HepG2 (cell line): ENCODE measurements around the gene MFRP. TPM values are rescaled to one million over a fixed set of nuclear protein-coding genes. Genes with fewer than 3 reads are reported as not detected.

Experiments used
- ATAC-seq: fragments of 200-7000 bp; cut with Tn5 transposase; 3 replicates; pipeline ENCODE4 v1.9.1; 2020; ENCODE audit warnings: mild to moderate bottlenecking, moderate library complexity
- BruUV-seq: library from RNA; stranded (reverse); fragments of 400-500 nt; replicated peaks from 2 replicates; lab custom pipeline; 2021; lab: Mats Ljungman, UMichigan
- CTCF ChIA-PET: fragments of 300-600 bp; formaldehyde crosslinking; extraction: SDS; loops from one replicate; lab custom pipeline; 2021; ENCODE audit warnings: low total read pairs, inconsistent platforms, low intra/inter-chr PET ratio; lab: Yijun Ruan, JAX
- POLR2A ChIA-PET: fragments of 350-600 bp; sonication (Branson Sonifier 250); formaldehyde crosslinking; loops from one replicate; lab custom pipeline; 2020; ENCODE audit warnings: antibody characterized with exemption, inconsistent platforms; lab: Yijun Ruan, JAX
- DNase-seq: peaks from one replicate; pipeline ENCODE4 v3.0.0-alpha.2; 2015; ENCODE audit warnings: low spot score
- FAIRE-seq: peaks from 3 replicates; lab custom pipeline; 2011; peaks lifted over from hg19 to GRCh38; lab: Jason Lieb, UNC
- H2AFZ ChIP-seq: one replicate; pipeline ENCODE4 v1.6.1; 2011; ENCODE audit warnings: low read length, inconsistent platforms
- H3K27ac ChIP-seq: fragments of 300-600 bp; 3 replicates; pipeline ENCODE4 v1.8.0; 2011; ENCODE audit warnings: mixed run types, mild to moderate bottlenecking, mixed read lengths, low read length, inconsistent platforms; ENCODE audit not compliant: insufficient read depth; ENCODE audit errors: extremely low read length
- H3K27me3 ChIP-seq, 2 experiments: fragments of 200-600 bp in 1 of 2; 2 replicates in 1 of 2; 3 replicates in 1 of 2; pipeline versions ENCODE4 v1.6.0 to v1.8.0; 2011; ENCODE audit warnings: low read length in 2 of 2, mild to moderate bottlenecking in 2 of 2, moderate library complexity in 2 of 2, inconsistent platforms in 1 of 2; ENCODE audit not compliant: insufficient read depth in 2 of 2, control insufficient read depth in 1 of 2
- H3K36me3 ChIP-seq, 2 experiments: fragments of 200-600 bp in 1 of 2; replicated peaks in 1 of 2; 2 replicates in 1 of 2; 3 replicates in 1 of 2; pipeline versions ENCODE4 v1.5.1 to v1.8.0; 2011; ENCODE audit warnings: low read length in 2 of 2, inconsistent platforms in 1 of 2; ENCODE audit not compliant: insufficient read depth in 2 of 2, control insufficient read depth in 1 of 2
- H3K4me1 ChIP-seq: 2 replicates; pipeline ENCODE4 v1.5.1; 2012; ENCODE audit warnings: low read length, inconsistent platforms; ENCODE audit not compliant: insufficient read depth
- H3K4me2 ChIP-seq: 2 replicates; pipeline ENCODE4 v1.6.0; 2011; ENCODE audit warnings: low read depth, low read length, inconsistent platforms
- H3K4me3 ChIP-seq, 3 experiments: fragments of 200-600 bp in 1 of 3; sonication (generic), shearing (Covaris generic) in 1 of 3; replicated peaks in 1 of 3; 2 replicates each; pipeline ENCODE4 v1.5.1; 2011 to 2016; ENCODE audit warnings: low read length in 3 of 3, inconsistent platforms in 2 of 3, low read depth in 2 of 3, mild to moderate bottlenecking in 2 of 3, control low read depth in 1 of 3, mixed read lengths in 1 of 3; ENCODE audit not compliant: insufficient read depth in 1 of 3
- H3K79me2 ChIP-seq: one replicate; pipeline ENCODE4 v1.6.1; 2011; ENCODE audit warnings: low read length, inconsistent platforms; ENCODE audit not compliant: insufficient read depth
- H3K9ac ChIP-seq: 2 replicates; pipeline ENCODE4 v1.6.0; 2011; ENCODE audit warnings: mild to moderate bottlenecking, low read depth, low read length, inconsistent platforms; ENCODE audit not compliant: insufficient read depth
- H3K9me3 ChIP-seq: 2 replicates; pipeline ENCODE4 v1.5.1; 2012; ENCODE audit warnings: mild to moderate bottlenecking, low read length
- H4K20me1 ChIP-seq: 2 replicates; pipeline ENCODE4 v1.6.0; 2011; ENCODE audit warnings: inconsistent platforms, mild to moderate bottlenecking, low read length, moderate library complexity; ENCODE audit not compliant: insufficient read depth
- AGO2 ChIP-seq: fragments of 200-400 bp; formaldehyde crosslinking; optimal IDR thresholded peaks from 2 replicates; pipeline ENCODE3; 2017; ENCODE audit warnings: mild to moderate bottlenecking, low read depth, low read length, moderate library complexity
- CBX2 ChIP-seq, 2 experiments: fragments of 200-600 bp in 1 of 2; sonication (generic); formaldehyde crosslinking in 1 of 2; IDR thresholded peaks; 2 replicates each; pipeline versions ENCODE4 v1.7.0 to v1.8.1; 2018 to 2022; ENCODE audit warnings: low read depth in 2 of 2, low read length in 1 of 2, mild to moderate bottlenecking in 1 of 2, missing genetic modification reagents in 1 of 2
- EP300 ChIP-seq, 3 experiments: sonication (generic) in 1 of 3; formaldehyde crosslinking in 1 of 3; IDR thresholded peaks; 2 replicates each; pipeline versions ENCODE4 v1.5.1 to v1.6.1; 2011 to 2020; ENCODE audit warnings: low read depth in 2 of 3, low read length in 2 of 3, borderline replicate concordance in 1 of 3, improper control_type of control experiment in 1 of 3, mild to moderate bottlenecking in 1 of 3, missing genetic modification reagents in 1 of 3, moderate library complexity in 1 of 3
- HOXA3 ChIP-seq: sonication (generic); formaldehyde crosslinking; IDR thresholded peaks from 2 replicates; pipeline ENCODE4 v1.5.0; 2020; ENCODE audit warnings: missing genetic modification reagents
- PTBP1 ChIP-seq: fragments of 200-400 bp; formaldehyde crosslinking; IDR thresholded peaks from 2 replicates; pipeline ENCODE4 v1.6.1; 2018; ENCODE audit warnings: low read length, low read depth; ENCODE audit not compliant: poor library complexity, severe bottlenecking
- ZBTB38 ChIP-seq: sonication (generic); formaldehyde crosslinking; IDR thresholded peaks from 2 replicates; pipeline ENCODE4 v1.5.1; 2020; ENCODE audit warnings: mild to moderate bottlenecking, missing genetic modification reagents
- WGBS: methylation state at CpG from one replicate; pipeline ENCODE4 v1.1.6; 2017; ENCODE audit warnings: low lambda C conversion rate; 5-methylcytosine and 5-hydroxymethylcytosine counted together
- in situ Hi-C: cut with HindIII; loops from 2 replicates; pipeline ENCODE4 v1.10.0; 2017; ENCODE audit warnings: low pct_unique_long_range_greater_than_20kb; ENCODE audit not compliant: extremely low pct_ligation_motif_present
- intact Hi-C: fragments of 100-400 bp; cut with micrococcal nuclease; formaldehyde crosslinking; loops from one replicate; pipeline ENCODE4 v1.10.0; 2022; ENCODE audit not compliant: unreplicated experiment
- polyA plus RNA-seq, 8 experiments: library from polyadenylated mRNA; depleted of rRNA in 3 of 8; stranded (reverse) in 7 of 8; unstranded in 1 of 8; fragments of >200 nt; fragmentation: Illumina TruSeq in 4 of 8; extraction: Trizol in 4 of 8; gene quantifications; 2 replicates each; pipeline versions ENCODE4 v1.2.1 to v1.2.3, GENCODE V29; 2011 to 2016; ENCODE audit warnings: low read depth in 4 of 8, missing spikeins in 1 of 8, mixed read lengths in 1 of 8; ENCODE audit not compliant: insufficient read depth in 1 of 8
- total RNA-seq, 5 experiments: library from RNA; depleted of rRNA; stranded (reverse); fragments of >200 nt; fragmentation: Illumina TruSeq; extraction: Trizol; gene quantifications; 2 replicates each; pipeline ENCODE4 v1.2.3, GENCODE V29; 2016; ENCODE audit warnings: low read depth in 1 of 5
- TF ChIP-seq, protein P1 (sequence below): sonication (generic); formaldehyde crosslinking; IDR thresholded peaks from 2 replicates; pipeline ENCODE4 v1.4.0; 2020; ENCODE audit warnings: missing genetic modification reagents
- TF ChIP-seq, protein P2 (sequence below): sonication (generic); formaldehyde crosslinking; IDR thresholded peaks from 2 replicates; pipeline ENCODE4 v1.5.0; 2020; ENCODE audit warnings: mild to moderate bottlenecking, missing genetic modification reagents, moderate library complexity

The MFRP gene
- total and polyA plus RNA-seq, 2 of the 13 experiments (the other 11 are each of a cell fraction or from before 2014, with no cell fraction given): not detected

DNA sequence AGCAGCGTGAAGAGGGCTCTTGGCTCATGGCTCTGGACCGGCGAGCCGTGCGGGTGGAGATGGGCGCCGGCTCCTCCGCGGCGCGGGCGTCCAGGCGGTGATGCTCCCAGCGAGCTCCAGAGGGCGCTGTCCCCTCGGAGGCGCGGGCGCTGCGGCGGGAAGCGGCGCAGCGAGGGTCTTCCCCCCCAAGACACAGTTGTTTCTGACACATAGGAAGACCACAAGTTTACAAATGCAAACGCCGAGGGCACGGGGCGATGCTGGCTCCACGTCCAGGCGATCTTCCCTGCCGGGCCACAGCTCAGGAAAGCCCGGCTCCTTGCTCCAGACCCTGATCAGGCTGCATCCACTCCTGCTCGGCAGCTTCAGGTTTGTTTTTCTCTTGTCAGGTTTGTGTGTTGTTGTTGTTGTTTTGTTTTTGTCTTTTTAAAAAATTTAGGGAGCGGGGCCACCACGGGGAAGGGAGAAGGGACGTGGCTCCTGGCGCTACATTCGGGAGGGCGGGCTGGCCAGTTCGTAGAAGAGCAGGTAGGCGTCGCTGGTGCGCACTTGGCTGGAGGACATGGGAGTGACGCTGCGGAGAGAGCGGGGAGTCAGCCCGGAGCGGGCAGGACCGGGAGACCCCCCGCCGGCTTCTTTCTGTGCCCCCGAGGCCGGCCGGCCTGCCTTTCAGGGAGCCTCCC is 10.0 kb upstream of the MFRP start:
- FAIRE-seq: no peak

More for the DNA sequence above, 10.0 kb upstream of the MFRP start:
- in situ Hi-C loops (no loop called here), intact Hi-C loops (no loop called here)
- BruUV-seq: TSS peak; percentile 66
- Histone ChIP-seq H3K9me3 (no peaks in the 10 kb centered on the region), H3K79me2 (no peaks in the 10 kb centered on the region), H3K4me2 (no peak overlapping the region), H3K27me3 (no peaks in the 10 kb centered on the region), H3K9ac (no peak overlapping the region), H4K20me1 (no peaks in the 10 kb centered on the region), H3K36me3 (peaks cover 7 to 31% of the 10 kb centered on the region in 2 experiments; a peak in 4 of 5 replicates), H3K27ac (no peak overlapping the region), H2AFZ (no peak overlapping the region), H3K4me3 (no peak overlapping the region), H3K4me1 (peaks cover 67% of the 10 kb centered on the region)
- CTCF ChIA-PET: interaction anchor here (1.0 kb wide), 1 partner anchor 17 kb away, joined by 3 read pairs; no protein-coding TSS in a partner anchor
- ATAC-seq (no peak), DNase-seq (no peak)
- POLR2A ChIA-PET: interaction anchor here (4.2 kb wide), 1 partner anchor 12 kb away, joined by 16 read pairs; no protein-coding TSS in a partner anchor
- 96% methylated on average over 45 of the region's 54 CpGs for WGBS
- TF ChIP-seq HOXA3 (CRISPR knock-in tag): peak; percentile 83
- TF ChIP-seq, protein P1, sequence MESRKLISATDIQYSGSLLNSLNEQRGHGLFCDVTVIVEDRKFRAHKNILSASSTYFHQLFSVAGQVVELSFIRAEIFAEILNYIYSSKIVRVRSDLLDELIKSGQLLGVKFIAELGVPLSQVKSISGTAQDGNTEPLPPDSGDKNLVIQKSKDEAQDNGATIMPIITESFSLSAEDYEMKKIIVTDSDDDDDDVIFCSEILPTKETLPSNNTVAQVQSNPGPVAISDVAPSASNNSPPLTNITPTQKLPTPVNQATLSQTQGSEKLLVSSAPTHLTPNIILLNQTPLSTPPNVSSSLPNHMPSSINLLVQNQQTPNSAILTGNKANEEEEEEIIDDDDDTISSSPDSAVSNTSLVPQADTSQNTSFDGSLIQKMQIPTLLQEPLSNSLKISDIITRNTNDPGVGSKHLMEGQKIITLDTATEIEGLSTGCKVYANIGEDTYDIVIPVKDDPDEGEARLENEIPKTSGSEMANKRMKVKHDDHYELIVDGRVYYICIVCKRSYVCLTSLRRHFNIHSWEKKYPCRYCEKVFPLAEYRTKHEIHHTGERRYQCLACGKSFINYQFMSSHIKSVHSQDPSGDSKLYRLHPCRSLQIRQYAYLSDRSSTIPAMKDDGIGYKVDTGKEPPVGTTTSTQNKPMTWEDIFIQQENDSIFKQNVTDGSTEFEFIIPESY (CRISPR knock-in tag): peak; percentile 99
- TF ChIP-seq CBX2 (IDR thresholded peaks at IDR 0.05; ENCODE audit: low read depth, low read length): no peak
- TF ChIP-seq CBX2 (CRISPR knock-in tag; IDR thresholded peaks at IDR 0.05; ENCODE audit: low read depth): no peak
- TF ChIP-seq, protein P2, sequence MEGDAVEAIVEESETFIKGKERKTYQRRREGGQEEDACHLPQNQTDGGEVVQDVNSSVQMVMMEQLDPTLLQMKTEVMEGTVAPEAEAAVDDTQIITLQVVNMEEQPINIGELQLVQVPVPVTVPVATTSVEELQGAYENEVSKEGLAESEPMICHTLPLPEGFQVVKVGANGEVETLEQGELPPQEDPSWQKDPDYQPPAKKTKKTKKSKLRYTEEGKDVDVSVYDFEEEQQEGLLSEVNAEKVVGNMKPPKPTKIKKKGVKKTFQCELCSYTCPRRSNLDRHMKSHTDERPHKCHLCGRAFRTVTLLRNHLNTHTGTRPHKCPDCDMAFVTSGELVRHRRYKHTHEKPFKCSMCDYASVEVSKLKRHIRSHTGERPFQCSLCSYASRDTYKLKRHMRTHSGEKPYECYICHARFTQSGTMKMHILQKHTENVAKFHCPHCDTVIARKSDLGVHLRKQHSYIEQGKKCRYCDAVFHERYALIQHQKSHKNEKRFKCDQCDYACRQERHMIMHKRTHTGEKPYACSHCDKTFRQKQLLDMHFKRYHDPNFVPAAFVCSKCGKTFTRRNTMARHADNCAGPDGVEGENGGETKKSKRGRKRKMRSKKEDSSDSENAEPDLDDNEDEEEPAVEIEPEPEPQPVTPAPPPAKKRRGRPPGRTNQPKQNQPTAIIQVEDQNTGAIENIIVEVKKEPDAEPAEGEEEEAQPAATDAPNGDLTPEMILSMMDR (CRISPR knock-in tag): peak; percentile 42; the same call in 1 of the 2 replicates
- no peak for TF ChIP-seq EP300 (IDR thresholded peaks at IDR 0.05; ENCODE audit: low read depth in 2 of 2, low read length in 2 of 2)
- no peak for TF ChIP-seq EP300 (CRISPR knock-in tag; IDR thresholded peaks at IDR 0.05; ENCODE audit: borderline replicate concordance)
- TF ChIP-seq AGO2: peak; percentile 26
- no peak for TF ChIP-seq PTBP1
- TF ChIP-seq ZBTB38 (CRISPR knock-in tag): 0 out of 2 replicates have a peak, but pooled peaks have one; percentile 27
- TF ChIP-seq, all 625 proteins: peak for 5
